BLaER1 (cell line): ENCODE measurements around the gene INSC.
"Not testable (repeated sequence)": the region's sequence is repeated elsewhere in the genome, so short reads cannot be mapped to it uniquely, and the experiment has no call there.

ENCODE experiments used
- H3K27ac ChIP-seq: shearing (Covaris generic); formaldehyde crosslinking; 2 replicates; pipeline ENCODE4 v1.8.1; 2022
- H3K27me3 ChIP-seq: shearing (Covaris generic); formaldehyde crosslinking; 2 replicates; pipeline ENCODE4 v1.8.1; 2022
- H3K36me3 ChIP-seq: shearing (Covaris generic); formaldehyde crosslinking; 2 replicates; pipeline ENCODE4 v1.8.1; 2022
- H3K4me1 ChIP-seq: shearing (Covaris generic); formaldehyde crosslinking; 2 replicates; pipeline ENCODE4 v1.8.1; 2022
- H3K4me2 ChIP-seq: shearing (Covaris generic); formaldehyde crosslinking; 2 replicates; pipeline ENCODE4 v1.8.1; 2022
- H3K4me3 ChIP-seq: shearing (Covaris generic); formaldehyde crosslinking; 2 replicates; pipeline ENCODE4 v1.8.1; 2022
- H3K9ac ChIP-seq: shearing (Covaris generic); formaldehyde crosslinking; 2 replicates; pipeline ENCODE4 v1.8.1; 2022
- H3K9me3 ChIP-seq: shearing (Covaris generic); formaldehyde crosslinking; 2 replicates; pipeline ENCODE4 v1.8.1; 2022
- H4K20me1 ChIP-seq: shearing (Covaris generic); formaldehyde crosslinking; 2 replicates; pipeline ENCODE4 v1.8.1; 2022
- Cebpa-rat ChIP-seq: shearing (Covaris generic); IDR thresholded peaks from 2 replicates; pipeline ENCODE4 v1.8.1; 2022

Gene INSC

DNA sequence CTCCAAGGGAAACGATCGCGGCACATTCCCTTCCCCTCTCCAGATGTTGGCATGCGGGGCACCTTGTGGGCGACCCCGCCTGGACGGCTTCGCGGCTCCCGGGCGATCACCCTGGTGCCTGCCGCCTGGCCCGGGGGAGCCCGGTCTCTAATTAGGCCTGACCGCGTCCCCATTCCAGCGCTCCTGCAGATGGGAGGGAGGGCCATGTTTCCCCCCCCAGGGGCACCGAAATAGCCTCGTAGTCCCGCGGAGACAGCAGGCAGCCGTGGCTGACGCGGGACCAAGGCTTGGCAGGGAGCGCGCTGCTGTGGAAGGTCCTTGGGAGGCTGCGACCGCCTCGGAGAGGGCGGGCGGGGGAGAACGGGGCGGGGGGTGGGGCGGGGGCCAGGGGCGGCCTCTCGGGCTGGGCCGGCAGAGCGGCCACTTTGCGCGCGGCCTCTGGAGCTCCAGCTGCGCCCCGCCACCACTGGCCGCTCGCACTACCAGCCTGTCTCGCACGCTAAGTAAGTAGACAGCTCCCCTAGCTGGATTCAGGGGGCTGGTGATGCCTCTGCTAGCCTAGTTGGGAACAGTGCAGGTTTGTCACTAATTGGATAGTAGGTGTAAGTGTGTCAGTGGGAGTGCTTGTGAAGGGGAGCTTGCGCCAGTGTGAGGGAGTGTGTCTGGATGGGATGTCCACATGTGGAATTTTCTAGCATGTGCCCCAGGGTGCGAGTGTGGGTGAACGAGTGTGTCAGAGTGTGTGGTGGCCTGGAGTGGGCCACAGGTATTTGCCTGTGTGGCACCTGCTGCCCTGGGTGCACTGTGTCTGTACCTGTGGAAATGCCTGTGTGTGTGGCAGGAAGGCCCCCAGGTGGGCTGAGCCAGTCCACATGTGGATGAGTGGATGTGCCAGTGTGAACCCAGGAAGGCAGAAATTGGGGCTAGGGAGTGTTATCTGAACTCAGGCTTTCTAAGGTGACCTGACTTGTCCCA lies at the start of gene INSC:
Gene INSC (plus strand): TSS at position 423 of the 975 bp plus-strand sequence. CDS start 34,252 bp downstream, outside the sequence.
- H3K9me3 ChIP-seq = no peaks in the 10 kb centered on the region
- H4K20me1 ChIP-seq = no peaks in the 10 kb centered on the region
- no peaks in the 10 kb centered on the region for H3K27me3 ChIP-seq
- peak within 1 kb of the TSS; percentile 97 for H3K4me2 ChIP-seq
- peak within 1 kb of the TSS; percentile 86 for H3K27ac ChIP-seq
- TF ChIP-seq Cebpa-rat = no peak
- peak within 1 kb of the TSS; percentile 66 for H3K9ac ChIP-seq
- H3K36me3 ChIP-seq = no peaks in the 10 kb centered on the region
- H3K4me3 ChIP-seq = peak within 1 kb of the TSS; percentile 62
- H3K4me1 ChIP-seq = peaks cover 92% of the 10 kb centered on the region

- H3K4me3 ChIP-seq, H3K27ac ChIP-seq, H4K20me1 ChIP-seq, H3K27me3 ChIP-seq, H3K36me3 ChIP-seq, H3K9ac ChIP-seq, H3K4me2 ChIP-seq, H3K4me1 ChIP-seq: not testable (repeated sequence)
- H3K9me3 ChIP-seq = peaks cover 61% of the 10 kb centered on the region
These were observed 45.0 kb upstream of the INSC start for GRCh38 chr11:15069751-15070150.

- no peaks in the 10 kb centered on the region for H3K27me3 ChIP-seq
- H3K4me1 ChIP-seq = peaks cover 12% of the 10 kb centered on the region
- no peak overlapping the region for H3K4me3 ChIP-seq
- peaks cover 61% of the 10 kb centered on the region for H3K9me3 ChIP-seq
- H3K36me3 ChIP-seq = no peaks in the 10 kb centered on the region
- TF ChIP-seq Cebpa-rat = no peak
- H3K9ac ChIP-seq = no peak overlapping the region
- no peaks in the 10 kb centered on the region for H4K20me1 ChIP-seq
- no peak overlapping the region for H3K4me2 ChIP-seq
- H3K27ac ChIP-seq = no peak overlapping the region
These were observed 43.0 kb upstream of the INSC start for GRCh38 chr11:15071556-15072255.

DNA sequence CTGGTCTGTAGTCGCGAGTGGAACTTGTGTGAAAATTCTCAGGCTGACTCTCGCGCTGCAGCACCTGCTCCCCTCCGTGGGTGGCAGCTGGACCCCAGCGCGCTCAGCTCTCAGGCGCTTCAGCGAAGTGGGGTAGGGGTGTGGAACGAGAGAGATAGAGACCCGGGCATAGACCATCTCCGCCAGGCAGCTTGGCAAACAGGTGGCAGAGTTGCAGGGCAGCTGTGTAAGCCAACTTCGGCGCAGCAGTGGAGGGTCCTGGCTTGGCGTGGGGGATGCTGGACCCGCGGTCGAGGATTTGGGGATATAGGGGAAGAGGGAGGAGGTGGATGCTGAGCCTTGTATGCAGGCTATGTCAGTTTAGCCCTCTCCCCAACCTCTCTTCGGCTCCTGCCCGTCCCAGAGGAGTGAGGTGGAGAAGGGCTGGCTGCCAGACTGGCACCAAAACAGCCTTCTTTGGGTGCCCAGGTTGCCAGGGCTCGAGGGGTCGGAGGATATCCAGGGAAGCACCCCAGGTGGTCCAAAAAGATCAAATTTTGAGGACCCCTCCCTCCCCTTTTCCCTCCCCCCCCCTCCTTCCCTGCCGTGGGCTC lies 42.1 kb upstream of the INSC start:
- H3K9me3 ChIP-seq = peaks cover 61% of the 10 kb centered on the region
- H3K4me3 ChIP-seq = no peak overlapping the region
- no peak overlapping the region for H3K9ac ChIP-seq
- peaks cover 12% of the 10 kb centered on the region for H3K4me1 ChIP-seq
- H3K27me3 ChIP-seq = no peaks in the 10 kb centered on the region
- H3K4me2 ChIP-seq = no peak overlapping the region
- H3K27ac ChIP-seq = no peak overlapping the region
- H4K20me1 ChIP-seq = no peaks in the 10 kb centered on the region
- no peaks in the 10 kb centered on the region for H3K36me3 ChIP-seq
- no peak for TF ChIP-seq Cebpa-rat

- no peak within 1 kb of the TSS for H3K4me3 ChIP-seq
- no peaks in the 10 kb centered on the region for H3K36me3 ChIP-seq
- TF ChIP-seq Cebpa-rat = no peak
- H3K4me1 ChIP-seq = peaks cover 12% of the 10 kb centered on the region
- H3K27ac ChIP-seq = no peak within 1 kb of the TSS
- no peak within 1 kb of the TSS for H3K9ac ChIP-seq
- no peaks in the 10 kb centered on the region for H3K27me3 ChIP-seq
- H3K9me3 ChIP-seq = peaks cover 54% of the 10 kb centered on the region
- H4K20me1 ChIP-seq = no peaks in the 10 kb centered on the region
- peak within 1 kb of the TSS; percentile 50 for H3K4me2 ChIP-seq
These were observed 41.1 kb upstream of the INSC start, which contains the start of gene CALCB for GRCh38 chr11:15073361-15074205. CALCB (plus strand) TSS chr11:15073593; CDS start chr11:15074719, 1,126 bp downstream.

DNA sequence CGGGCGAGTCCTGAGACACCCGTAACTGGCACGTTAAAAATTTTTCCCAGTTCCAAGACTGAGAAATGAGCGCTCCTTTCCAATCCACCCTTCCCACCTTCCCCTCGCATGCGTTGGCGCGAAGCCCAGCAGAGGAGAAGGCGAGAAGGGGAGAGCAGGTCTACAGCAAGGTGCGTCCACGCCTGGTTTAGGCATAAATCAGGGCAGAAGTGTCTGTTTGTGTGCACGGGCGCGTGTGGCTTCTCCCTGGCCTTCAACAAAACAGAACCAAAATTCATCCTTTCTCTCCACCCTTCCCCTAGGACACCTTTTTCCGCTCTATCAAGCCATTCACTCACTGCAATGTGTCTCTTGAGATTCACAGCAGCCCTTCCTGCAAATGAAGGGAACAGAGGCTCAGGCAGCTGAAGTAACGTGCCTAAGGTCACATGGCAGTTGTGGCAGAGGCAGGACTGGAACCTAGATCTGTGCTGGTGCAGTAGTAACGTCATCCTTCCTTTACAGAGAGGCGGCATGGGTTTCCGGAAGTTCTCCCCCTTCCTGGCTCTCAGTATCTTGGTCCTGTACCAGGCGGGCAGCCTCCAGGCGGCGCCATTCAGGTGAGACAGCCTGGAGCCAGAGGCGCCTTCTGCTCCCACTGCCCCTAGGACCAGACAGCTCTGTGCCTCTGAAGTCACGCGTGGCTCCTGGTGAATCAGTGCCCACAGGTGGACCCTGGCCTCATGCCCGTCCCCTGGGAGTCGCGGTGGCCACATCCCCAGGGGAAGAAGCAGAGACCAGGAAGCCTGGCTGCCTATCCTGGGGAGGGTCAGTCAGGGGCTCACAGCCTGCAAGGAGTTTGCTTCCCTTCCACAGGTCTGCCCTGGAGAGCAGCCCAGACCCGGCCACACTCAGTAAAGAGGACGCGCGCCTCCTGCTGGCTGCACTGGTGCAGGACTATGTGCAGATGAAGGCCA lies 40.2 kb upstream of the INSC start:
- peak overlapping the region; percentile 50 for H3K4me2 ChIP-seq
- no peak overlapping the region for H3K9ac ChIP-seq
- H3K27me3 ChIP-seq = no peaks in the 10 kb centered on the region
- peaks cover 12% of the 10 kb centered on the region for H3K4me1 ChIP-seq
- no peaks in the 10 kb centered on the region for H4K20me1 ChIP-seq
- no peaks in the 10 kb centered on the region for H3K36me3 ChIP-seq
- peaks cover 45% of the 10 kb centered on the region for H3K9me3 ChIP-seq
- TF ChIP-seq Cebpa-rat = no peak
- H3K4me3 ChIP-seq = no peak overlapping the region
- H3K27ac ChIP-seq = no peak overlapping the region

- TF ChIP-seq Cebpa-rat = no peak
- no peak overlapping the region for H3K4me3 ChIP-seq
- no peak overlapping the region for H3K27ac ChIP-seq
- peak overlapping the region; percentile 50; the same call in 1 of the 2 replicates for H3K4me2 ChIP-seq
- H4K20me1 ChIP-seq = no peaks in the 10 kb centered on the region
- H3K4me1 ChIP-seq = peaks cover 12% of the 10 kb centered on the region
- H3K36me3 ChIP-seq = no peaks in the 10 kb centered on the region
- H3K9me3 ChIP-seq = peaks cover 39% of the 10 kb centered on the region
- H3K27me3 ChIP-seq = no peaks in the 10 kb centered on the region
- no peak overlapping the region for H3K9ac ChIP-seq
These were observed 39.6 kb upstream of the INSC start for GRCh38 chr11:15075162-15075526.

GRCh38 chr11:15091175-15091574 lies 23.5 kb upstream of the INSC start:
- Histone ChIP-seq H3K9ac (no peak overlapping the region), H3K4me3 (no peak overlapping the region), H3K27ac (no peak overlapping the region), H3K9me3 (no peaks in the 10 kb centered on the region), H3K27me3 (no peaks in the 10 kb centered on the region), H3K4me1 (peaks cover 11% of the 10 kb centered on the region), H4K20me1 (no peaks in the 10 kb centered on the region), H3K4me2 (peak overlapping the region; percentile 35), H3K36me3 (no peaks in the 10 kb centered on the region)
- no peak for TF ChIP-seq Cebpa-rat
